Pancreas (tissue), 10 donors: ENCODE data around the gene CMPK1. TPM values are rescaled to one million over a fixed set of nuclear protein-coding genes. Genes with fewer than 3 reads are reported as not detected.

Source experiments
- ATAC-seq, 4 donors: fragments of 200-7000 bp; cut with Tn5 transposase; one replicate each; pipeline versions ENCODE4 v1.8.0 to v1.9.1; 2020; ENCODE audit warnings: mild to moderate bottlenecking in 4 of 4, moderate library complexity in 4 of 4
- DNase-seq, 6 donors: peaks; one replicate each; pipeline ENCODE4 v3.0.0-alpha.2; 2020
- FAIRE-seq: peaks from 2 replicates; lab custom pipeline; 2012; peaks lifted over from hg19 to GRCh38; lab: Jason Lieb, UNC
- H3K27ac ChIP-seq, 4 donors: fragments of 200-600 bp; sonication (generic); 1 replicate in 3 of 4; 2 replicates in 1 of 4; pipeline versions ENCODE4 v1.5.0 to v1.8.0; 2020
- H3K27me3 ChIP-seq, 4 donors: fragments of 200-600 bp; one replicate each; pipeline ENCODE4 v1.8.0; 2021
- H3K36me3 ChIP-seq, 3 donors: fragments of 200-600 bp; sonication (generic) in 1 of 3; one replicate each; pipeline versions ENCODE4 v1.5.0 to v1.8.0; 2020 to 2021
- H3K4me1 ChIP-seq, 3 donors: fragments of 200-600 bp; one replicate each; pipeline ENCODE4 v1.8.0; 2021
- H3K4me3 ChIP-seq, 4 donors: fragments of 200-600 bp; sonication (generic) in 2 of 4; one replicate each; pipeline versions ENCODE4 v1.5.0 to v1.8.0; 2020 to 2021
- H3K9me3 ChIP-seq, 4 donors: fragments of 200-600 bp; one replicate each; pipeline ENCODE4 v1.8.0; 2021
- WGBS, 2 donors: extraction: QIAGEN DNeasy Blood & Tissue Kit; methylation state at CpG; one replicate each; pipeline ENCODE4 v1.1.7; 2013; 5-methylcytosine and 5-hydroxymethylcytosine counted together
- intact Hi-C, 3 donors: fragments of 100-400 bp; cut with DNase I; formaldehyde crosslinking; loops; one replicate each; pipeline versions ENCODE4 v1.11.1 to v1.14.2; 2022
- polyA plus RNA-seq, 2 donors: library from polyadenylated mRNA; stranded (reverse); fragments of 200-250 nt; gene quantifications; one replicate each; pipeline ENCODE4 v1.2.3, GENCODE V29; 2013
- total RNA-seq, 6 donors: library from RNA; stranded (reverse); fragmentation: NEBNext Ultra II Directional in 4 of 6; extraction: Animal tissue kit (Norgen Biotek cat#: 25700) in 4 of 6; gene quantifications; one replicate each; pipeline versions ENCODE4 v1.2.1 to v1.2.4, GENCODE V29; 2021 to 2023
- TF ChIP-seq, protein P1 (sequence below), 4 donors: fragments of 200-600 bp; sonication (generic) in 3 of 4; IDR thresholded peaks; one replicate each; pipeline versions ENCODE4 v1.5.0 to v1.8.0; 2021; ENCODE audit warnings: antibody characterized with exemption in 4 of 4
- donor health status: healthy with polysubstance abuse.
- donor health status: DM: no; HTN: no; CAD: no; lungs with moderate emphysema.
- donor health status: DM: no; HTN: no; CAD: no.
- donor health status: control.
- donor health status: control.
- donor health status: Bipolar disorder and iron deficiency.
- donor health status: DM: yes; HTN: yes; CAD: no.
- donor health status: DM: no; HTN: no; CAD: no.
- donor health status: DM: no; HTN: no; CAD: no.
- donor health status: DM: yes; HTN: yes; CAD: no.

Gene CMPK1
- total and polyA plus RNA-seq, 8 donors: 43.8 to 93.0 (median 65.7) TPM

DNA sequence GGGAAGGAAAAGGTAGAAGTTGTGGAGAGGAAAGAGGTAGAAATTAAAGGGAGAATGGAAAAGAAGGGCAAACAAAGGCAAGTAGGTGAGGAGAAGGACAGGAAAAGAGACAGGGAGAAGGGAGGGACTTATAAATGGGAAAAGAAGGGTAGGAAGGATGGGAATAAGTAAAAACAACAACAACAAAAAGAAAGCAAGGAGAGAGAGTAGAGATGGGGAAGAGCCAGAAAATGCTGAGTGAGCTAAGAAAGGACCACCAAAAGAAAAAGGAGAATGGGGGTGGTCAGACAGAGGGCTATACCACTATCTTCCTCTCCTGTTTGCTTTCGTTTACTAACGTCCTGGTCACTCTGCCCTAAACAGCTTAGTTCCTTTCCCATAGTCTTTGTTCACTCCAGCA lies 1.7 kb upstream of the CMPK1 start:
- no peaks in the 10 kb centered on the region for H3K36me3 ChIP-seq
- no peak overlapping the region for H3K4me3 ChIP-seq
- WGBS, 2 donors: 78 to 83% methylated on average over 2 of the region's 2 CpGs
- ATAC-seq (no peak), DNase-seq (no peak), FAIRE-seq (no peak)
- H3K4me1 ChIP-seq: peaks cover 5 to 23% (median 21%) of the 10 kb centered on the region in 3 donors
- TF ChIP-seq, protein P1, sequence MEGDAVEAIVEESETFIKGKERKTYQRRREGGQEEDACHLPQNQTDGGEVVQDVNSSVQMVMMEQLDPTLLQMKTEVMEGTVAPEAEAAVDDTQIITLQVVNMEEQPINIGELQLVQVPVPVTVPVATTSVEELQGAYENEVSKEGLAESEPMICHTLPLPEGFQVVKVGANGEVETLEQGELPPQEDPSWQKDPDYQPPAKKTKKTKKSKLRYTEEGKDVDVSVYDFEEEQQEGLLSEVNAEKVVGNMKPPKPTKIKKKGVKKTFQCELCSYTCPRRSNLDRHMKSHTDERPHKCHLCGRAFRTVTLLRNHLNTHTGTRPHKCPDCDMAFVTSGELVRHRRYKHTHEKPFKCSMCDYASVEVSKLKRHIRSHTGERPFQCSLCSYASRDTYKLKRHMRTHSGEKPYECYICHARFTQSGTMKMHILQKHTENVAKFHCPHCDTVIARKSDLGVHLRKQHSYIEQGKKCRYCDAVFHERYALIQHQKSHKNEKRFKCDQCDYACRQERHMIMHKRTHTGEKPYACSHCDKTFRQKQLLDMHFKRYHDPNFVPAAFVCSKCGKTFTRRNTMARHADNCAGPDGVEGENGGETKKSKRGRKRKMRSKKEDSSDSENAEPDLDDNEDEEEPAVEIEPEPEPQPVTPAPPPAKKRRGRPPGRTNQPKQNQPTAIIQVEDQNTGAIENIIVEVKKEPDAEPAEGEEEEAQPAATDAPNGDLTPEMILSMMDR (IDR thresholded peaks at IDR 0.05): no peak
- no peaks in the 10 kb centered on the region for H3K27me3 ChIP-seq
- intact Hi-C loops: no loop called here
- no peaks in the 10 kb centered on the region for H3K9me3 ChIP-seq
- peak overlapping the region in 1 of 4 donors; percentile 94 for H3K27ac ChIP-seq

DNA sequence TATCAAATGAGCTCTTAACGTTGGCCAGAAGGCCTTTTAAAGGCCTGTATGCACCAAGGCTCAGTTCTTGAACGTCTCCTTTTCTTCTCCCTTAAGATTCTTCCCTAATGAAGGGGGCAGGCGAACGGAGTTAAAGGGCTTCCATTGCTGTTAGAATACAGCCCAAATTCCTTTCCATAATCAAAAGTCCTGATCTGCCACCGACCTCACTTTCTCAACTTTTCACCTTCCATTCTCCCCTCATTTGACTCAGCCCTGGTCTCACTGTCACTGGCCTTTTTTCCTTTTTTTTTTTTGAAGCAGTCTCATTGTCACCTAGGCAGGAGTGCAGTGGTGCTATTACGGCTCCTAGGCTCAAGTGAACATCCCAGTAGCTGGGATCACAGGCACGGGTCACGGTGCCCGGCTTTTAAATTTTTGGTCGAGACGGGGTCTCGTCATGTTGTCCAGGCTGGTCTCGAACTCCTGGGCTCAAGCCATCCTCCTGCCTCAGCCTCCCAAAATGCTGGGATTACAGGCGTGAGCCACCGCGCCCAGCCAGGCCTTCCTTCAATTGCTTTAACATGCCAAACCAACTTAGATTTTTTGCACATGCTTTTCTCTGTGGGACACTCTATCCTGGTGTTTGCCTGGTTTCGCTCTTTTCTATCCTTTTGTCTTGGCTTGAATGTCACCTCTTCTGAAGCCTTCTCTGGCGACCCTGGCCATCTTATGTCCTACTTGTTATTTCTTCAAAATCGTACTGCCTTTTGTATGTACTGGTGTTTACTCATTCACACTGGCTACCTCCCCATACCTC lies 612 bp upstream of the CMPK1 start:
- no peaks in the 10 kb centered on the region for H3K36me3 ChIP-seq
- H3K27ac ChIP-seq: peak overlapping the region; percentile 93 to 97 (median 95)
- intact Hi-C loops: no loop called here
- peaks cover 5 to 23% (median 21%) of the 10 kb centered on the region in 3 donors for H3K4me1 ChIP-seq
- H3K27me3 ChIP-seq: no peaks in the 10 kb centered on the region
- FAIRE-seq (no peak), ATAC-seq (peak in 2 of 4 donors; percentile 1 to 2), DNase-seq (peak in 1 of 6 donors; percentile 25)
- no peaks in the 10 kb centered on the region for H3K9me3 ChIP-seq
- TF ChIP-seq, protein P1 (IDR thresholded peaks at IDR 0.05): no peak
- 20 to 24% methylated on average over 19 of the region's 19 CpGs for WGBS, 2 donors
- H3K4me3 ChIP-seq: peak overlapping the region; percentile 33 to 92 (median 86)

DNA sequence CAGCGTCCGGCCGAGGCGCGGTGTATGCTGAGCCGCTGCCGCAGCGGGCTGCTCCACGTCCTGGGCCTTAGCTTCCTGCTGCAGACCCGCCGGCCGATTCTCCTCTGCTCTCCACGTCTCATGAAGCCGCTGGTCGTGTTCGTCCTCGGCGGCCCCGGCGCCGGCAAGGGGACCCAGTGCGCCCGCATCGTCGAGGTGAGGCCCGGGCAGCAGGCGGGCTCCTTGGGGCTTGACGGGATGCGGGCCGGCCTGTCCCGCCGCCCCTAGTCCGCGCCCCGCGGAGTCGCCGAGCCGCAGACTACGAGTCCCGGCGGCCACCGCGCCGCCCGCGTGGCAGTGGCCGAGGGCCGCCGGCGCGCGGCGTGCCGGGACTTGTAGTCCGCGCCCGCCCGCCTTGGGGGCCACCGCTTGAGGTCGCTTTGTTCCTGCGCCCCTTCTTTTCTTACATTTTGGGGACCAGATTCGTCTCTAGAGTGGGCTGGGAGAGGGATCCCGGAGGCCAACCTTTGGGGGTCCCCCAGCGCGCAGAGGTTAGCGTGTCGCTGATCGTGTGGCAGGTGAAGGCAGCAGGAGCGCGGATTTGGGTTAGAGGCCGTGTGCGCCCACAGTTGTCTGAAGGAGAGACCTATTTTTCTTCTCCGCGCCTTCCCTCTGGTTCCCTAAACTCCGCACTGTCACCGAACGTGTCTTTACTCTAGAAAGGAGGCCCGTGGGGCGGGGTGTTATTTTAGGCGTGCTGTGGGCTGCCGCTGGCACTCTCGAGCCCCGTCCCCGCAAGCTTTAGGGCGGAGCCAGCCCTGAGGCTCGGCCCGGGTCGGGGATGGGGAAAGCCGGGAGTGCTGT lies 553 bp downstream of the CMPK1 start:
- H3K4me1 ChIP-seq: peaks cover 5 to 23% (median 21%) of the 10 kb centered on the region in 3 donors
- TF ChIP-seq, protein P1 (IDR thresholded peaks at IDR 0.05): peak in 1 of 4 donors; percentile 6
- H3K9me3 ChIP-seq: no peaks in the 10 kb centered on the region
- H3K27me3 ChIP-seq: no peaks in the 10 kb centered on the region
- ATAC-seq (peak; percentile 90 to 96 (median 93)), DNase-seq (peak; percentile 71 to 90 (median 79)), FAIRE-seq (no peak)
- WGBS, 2 donors: 0% methylated on average over 48 to 90 of the region's 90 CpGs
- H3K36me3 ChIP-seq: no peaks in the 10 kb centered on the region
- peak overlapping the region; percentile 71 to 92 (median 86) for H3K4me3 ChIP-seq
- intact Hi-C loops: no loop called here
- peak overlapping the region; percentile 93 to 97 (median 95) for H3K27ac ChIP-seq

DNA sequence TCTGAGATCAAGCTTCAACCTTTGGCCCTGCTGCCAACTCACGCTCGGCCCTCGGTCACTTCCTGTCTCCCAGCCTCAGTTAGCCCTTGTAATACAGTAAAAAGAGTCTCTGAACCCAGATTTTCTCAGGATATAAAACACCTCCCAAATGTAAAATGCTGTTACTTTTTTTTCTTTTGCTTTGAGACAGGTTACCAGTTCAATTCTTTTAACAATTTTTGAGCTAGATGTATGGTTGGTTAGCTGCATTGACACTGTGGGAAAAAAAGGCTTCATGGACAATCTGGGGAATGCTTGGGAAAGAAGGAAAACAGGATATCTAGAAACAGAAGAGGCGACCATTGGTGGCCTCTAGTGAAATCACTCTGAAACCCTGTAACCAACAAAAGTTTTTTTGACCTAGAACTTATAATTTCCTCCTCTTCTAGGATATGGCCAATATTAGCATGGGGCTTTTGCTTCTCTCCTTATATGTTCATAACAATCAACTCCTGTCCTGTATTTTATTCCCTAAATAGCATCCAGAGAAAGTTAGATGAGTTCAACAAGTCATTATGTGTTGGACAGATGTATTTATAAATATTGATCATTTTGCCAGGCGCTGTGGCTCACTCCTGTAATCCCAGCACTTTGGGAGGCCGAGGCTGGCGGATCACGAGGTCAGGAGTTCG lies 1.3 kb downstream of the CMPK1 start:
- Histone ChIP-seq H3K27ac (peak overlapping the region; percentile 93 to 97 (median 95)), H3K27me3 (no peaks in the 10 kb centered on the region), H3K9me3 (no peaks in the 10 kb centered on the region), H3K4me3 (peak overlapping the region; percentile 71 to 92 (median 86)), H3K36me3 (no peaks in the 10 kb centered on the region), H3K4me1 (peaks cover 5 to 23% (median 21%) of the 10 kb centered on the region in 3 donors)
- TF ChIP-seq, protein P1 (IDR thresholded peaks at IDR 0.05): no peak
- WGBS, 2 donors: 34 to 44% methylated on average over 9 of the region's 9 CpGs
- intact Hi-C loops: no loop called here
- no peak for DNase-seq
- ATAC-seq: no peak
- FAIRE-seq: no peak
